WTC11 (cell line): ENCODE results near the gene CCDC92. TPM values are rescaled to one million over a fixed set of nuclear protein-coding genes. Genes with fewer than 3 reads are reported as not detected.

Experiments
- ATAC-seq: fragments of 200-7000 bp; cut with Tn5 transposase; 2 replicates; pipeline ENCODE4 v1.10.0; 2021; ENCODE audit warnings: mild to moderate bottlenecking, moderate library complexity
- CTCF ChIA-PET: fragments of 300-600 bp; sonication (Branson Sonifier 250); formaldehyde crosslinking; loops from one replicate; lab custom pipeline; 2021; ENCODE audit warnings: antibody characterized with exemption; lab: Charles Lee
- POLR2A ChIA-PET: fragments of 350-600 bp; sonication (Branson Sonifier 250); formaldehyde crosslinking; loops from one replicate; lab custom pipeline; 2021; ENCODE audit warnings: antibody characterized with exemption; lab: Charles Lee
- DNase-seq: peaks from one replicate; pipeline ENCODE4 v3.0.0; 2021; ENCODE audit warnings: low spot score
- H3K27ac Mint-ChIP-seq: 2 replicates; pipeline ENCODE4 v1.8.0; 2021; ENCODE audit warnings: mixed read lengths
- H3K27me3 Mint-ChIP-seq: 2 replicates; pipeline ENCODE4 v1.8.0; 2021; ENCODE audit warnings: low read depth, mild to moderate bottlenecking, moderate library complexity, mixed read lengths
- H3K36me3 Mint-ChIP-seq: 2 replicates; pipeline ENCODE4 v1.8.0; 2021; ENCODE audit warnings: mixed read lengths
- H3K4me1 Mint-ChIP-seq: 2 replicates; pipeline ENCODE4 v1.8.0; 2022; ENCODE audit warnings: mixed read lengths
- H3K4me3 Mint-ChIP-seq: 2 replicates; pipeline ENCODE4 v1.8.0; 2021; ENCODE audit warnings: mild to moderate bottlenecking, moderate library complexity, mixed read lengths
- H3K9me3 Mint-ChIP-seq: 2 replicates; pipeline ENCODE4 v1.8.0; 2021; ENCODE audit warnings: mixed read lengths
- CDX4 ChIP-seq: fragments of 250-450 bp; sonication (Bioruptor Pico); IDR thresholded peaks from 2 replicates; pipeline ENCODE4 v1.9.0; 2021; ENCODE audit warnings: moderate library complexity, mild to moderate bottlenecking, inconsistent platforms, borderline replicate concordance
- E2F4 ChIP-seq: sonication (generic); formaldehyde crosslinking; IDR thresholded peaks from 2 replicates; pipeline ENCODE4 v1.8.1; 2022; ENCODE audit warnings: low read depth, mild to moderate bottlenecking, moderate library complexity, missing genetic modification reagents, borderline replicate concordance
- EMX1 ChIP-seq: fragments of 250-450 bp; sonication (Bioruptor Pico); IDR thresholded peaks from 2 replicates; pipeline ENCODE4 v1.8.0; 2021; ENCODE audit warnings: mild to moderate bottlenecking
- FOXJ3 ChIP-seq: sonication (generic); formaldehyde crosslinking; IDR thresholded peaks from 2 replicates; pipeline ENCODE4 v1.9.0; 2021; ENCODE audit warnings: missing genetic modification reagents, mild to moderate bottlenecking, borderline replicate concordance
- FOXP4 ChIP-seq: sonication (generic); formaldehyde crosslinking; IDR thresholded peaks from 2 replicates; pipeline ENCODE4 v1.8.0; 2022; ENCODE audit warnings: mild to moderate bottlenecking, missing genetic modification reagents
- GABPB1 ChIP-seq: sonication (generic); formaldehyde crosslinking; IDR thresholded peaks from 2 replicates; pipeline ENCODE4 v1.8.1; 2023; ENCODE audit warnings: mild to moderate bottlenecking, missing genetic modification reagents
- GRHL2 ChIP-seq: fragments of 250-450 bp; sonication (Bioruptor Pico); IDR thresholded peaks from 2 replicates; pipeline ENCODE4 v1.8.0; 2022; ENCODE audit warnings: mild to moderate bottlenecking, moderate library complexity; ENCODE audit not compliant: insufficient replicate concordance, severe bottlenecking
- HMGXB4 ChIP-seq: sonication (generic); formaldehyde crosslinking; IDR thresholded peaks from 2 replicates; pipeline ENCODE4 v1.8.1; 2023; ENCODE audit warnings: mild to moderate bottlenecking, moderate library complexity, missing genetic modification reagents
- KAT7 ChIP-seq: sonication (generic); formaldehyde crosslinking; IDR thresholded peaks from 2 replicates; pipeline ENCODE4 v1.8.1; 2023; ENCODE audit warnings: missing genetic modification reagents, mild to moderate bottlenecking, borderline replicate concordance
- SMAD3 ChIP-seq: sonication (generic); formaldehyde crosslinking; IDR thresholded peaks from 2 replicates; pipeline ENCODE4 v1.8.0; 2022; ENCODE audit warnings: missing genetic modification reagents, mild to moderate bottlenecking, borderline replicate concordance
- SP1 ChIP-seq: sonication (generic); formaldehyde crosslinking; conservative IDR thresholded peaks from 2 replicates; pipeline ENCODE4 v1.8.1; 2022; ENCODE audit warnings: missing genetic modification reagents
- STAT6 ChIP-seq: sonication (generic); formaldehyde crosslinking; conservative IDR thresholded peaks from 2 replicates; pipeline ENCODE4 v1.8.1; 2023; ENCODE audit warnings: mild to moderate bottlenecking, low read depth, missing genetic modification reagents, moderate library complexity
- TP53 ChIP-seq: sonication (generic); formaldehyde crosslinking; IDR thresholded peaks from 2 replicates; pipeline ENCODE4 v1.8.1; 2023; ENCODE audit warnings: mild to moderate bottlenecking, missing genetic modification reagents
- ZNF138 ChIP-seq: sonication (generic); formaldehyde crosslinking; conservative IDR thresholded peaks from 2 replicates; pipeline ENCODE4 v1.8.1; 2022; ENCODE audit warnings: mild to moderate bottlenecking, moderate library complexity, missing genetic modification reagents
- ZNF219 ChIP-seq: sonication (generic); formaldehyde crosslinking; IDR thresholded peaks from 2 replicates; pipeline ENCODE4 v1.8.0; 2023; ENCODE audit warnings: missing genetic modification reagents, mild to moderate bottlenecking, borderline replicate concordance
- ZNF317 ChIP-seq: sonication (generic); formaldehyde crosslinking; IDR thresholded peaks from 2 replicates; pipeline ENCODE4 v1.8.1; 2023; ENCODE audit warnings: low read depth, mild to moderate bottlenecking, moderate library complexity, missing genetic modification reagents, borderline replicate concordance
- ZNF396 ChIP-seq: fragments of 250-450 bp; sonication (Bioruptor Pico); IDR thresholded peaks from 2 replicates; pipeline ENCODE4 v1.8.0; 2021; ENCODE audit warnings: mild to moderate bottlenecking, moderate library complexity, borderline replicate concordance
- ZNF416 ChIP-seq: fragments of 250-450 bp; sonication (Bioruptor Pico); IDR thresholded peaks from 2 replicates; pipeline ENCODE4 v1.9.0; 2021; ENCODE audit warnings: mild to moderate bottlenecking, inconsistent platforms
- ZNF512 ChIP-seq: sonication (generic); formaldehyde crosslinking; IDR thresholded peaks from 2 replicates; pipeline ENCODE4 v1.8.1; 2022; ENCODE audit warnings: missing genetic modification reagents, borderline replicate concordance
- total RNA-seq: library from RNA; stranded (reverse); gene quantifications from 3 replicates; pipeline ENCODE4 v1.2.3, GENCODE V29; 2021

CCDC92 gene
- total RNA-seq, 1 experiment from 2014 or later = 2.7 TPM

- TF ChIP-seq STAT6 = no peak
- TF ChIP-seq GRHL2 = no peak
- no peak for TF ChIP-seq E2F4 (CRISPR knock-in tag)
- no peak for TF ChIP-seq ZNF317 (CRISPR knock-in tag)
- TF ChIP-seq ZNF396 (CRISPR knock-in tag) = no peak
- no peak for TF ChIP-seq ZNF219 (CRISPR knock-in tag)
Observed at GRCh38 chr12:123979566-123979965, 6.9 kb upstream of the CCDC92 start (continued).

GRCh38 chr12:123976227-123976826 is 3.7 kb upstream of the CCDC92 start:
- Mint-ChIP-seq H3K4me1 (peaks cover 15% of the 10 kb centered on the region), H3K9me3 (no peaks in the 10 kb centered on the region), H3K27ac (no peak overlapping the region), H3K4me3 (no peak overlapping the region), H3K36me3 (peaks cover 14% of the 10 kb centered on the region), H3K27me3 (peaks cover 37% of the 10 kb centered on the region)
- no peak for ATAC-seq
- POLR2A ChIA-PET = no interaction called here
- CTCF ChIA-PET = interaction anchor here (0.9 kb wide), 1 partner anchor 71 kb away, joined by 3 read pairs; no protein-coding TSS in a partner anchor
- no peak for DNase-seq
- TF ChIP-seq SP1 (CRISPR knock-in tag) (no peak), ZNF416 (CRISPR knock-in tag) (no peak), HMGXB4 (CRISPR knock-in tag) (no peak)

GRCh38 chr12:123973552-123974341 is 1.1 kb upstream of the CCDC92 start:
- Mint-ChIP-seq H3K9me3 (no peaks in the 10 kb centered on the region), H3K4me3 (peak overlapping the region; percentile 91), H3K27me3 (peaks cover 63% of the 10 kb centered on the region), H3K36me3 (peaks cover 14% of the 10 kb centered on the region), H3K27ac (no peak overlapping the region; the same call in 1 of the 2 replicates), H3K4me1 (peaks cover 23% of the 10 kb centered on the region)
- no peak for ATAC-seq
- ChIA-PET POLR2A (no interaction called here), CTCF (no interaction called here)
- peak; percentile 58 for DNase-seq
- TF ChIP-seq SMAD3 (no peak), CDX4 (CRISPR knock-in tag) (no peak), EMX1 (CRISPR knock-in tag) (no peak), ZNF512 (CRISPR knock-in tag) (no peak), E2F4 (CRISPR knock-in tag) (no peak), GABPB1 (CRISPR knock-in tag) (0 out of 2 replicates have a peak, but pooled peaks have one; percentile 26), ZNF138 (CRISPR knock-in tag) (no peak), KAT7 (CRISPR knock-in tag) (peak; percentile 27; the same call in 1 of the 2 replicates), FOXP4 (CRISPR knock-in tag) (no peak), FOXJ3 (no peak), TP53 (CRISPR knock-in tag) (0 out of 2 replicates have a peak, but pooled peaks have one; percentile 50)
